Endothelial cell of umbilical vein (primary cell): Measurements from ENCODE around the gene ATXN1. TPM values are rescaled to one million over a fixed set of nuclear protein-coding genes. Genes with fewer than 3 reads are reported as not detected.

ENCODE experiments used
- BruUV-seq: library from RNA; stranded (reverse); fragments of 400-500 nt; replicated peaks from 2 replicates; lab custom pipeline; 2021; lab: Mats Ljungman, UMichigan
- CTCF ChIA-PET: fragments of 300-600, 350-600 bp; sonication (Branson Sonifier 250); formaldehyde crosslinking; loops from one replicate; lab custom pipeline; 2021; ENCODE audit warnings: antibody characterized with exemption, inconsistent platforms; lab: Charles Lee
- POLR2A ChIA-PET: fragments of 300-600, 350-600 bp; sonication (Branson Sonifier 250); formaldehyde crosslinking; loops from one replicate; lab custom pipeline; 2021; ENCODE audit warnings: antibody characterized with exemption, inconsistent platforms; lab: Charles Lee
- DNase-seq: peaks from one replicate; pipeline ENCODE4 v3.0.0-alpha.2; 2011; ENCODE audit warnings: low read depth, low spot score
- FAIRE-seq: peaks from 2 replicates; lab custom pipeline; 2011; peaks lifted over from hg19 to GRCh38; lab: Jason Lieb, UNC
- H2AFZ ChIP-seq: 2 replicates; pipeline ENCODE4 v1.6.0; 2012; ENCODE audit warnings: low read depth, low read length, control low read depth, inconsistent platforms
- H3K27ac ChIP-seq: 2 replicates; pipeline ENCODE4 v1.5.1; 2011; ENCODE audit warnings: low read depth, mild to moderate bottlenecking, control low read depth, low read length, moderate library complexity; ENCODE audit not compliant: insufficient read depth
- H3K27me3 ChIP-seq, 2 experiments: 2 replicates each; pipeline versions ENCODE4 v1.6.0 to v1.6.1; 2011; ENCODE audit warnings: low read length in 2 of 2, mixed read lengths in 1 of 2; ENCODE audit not compliant: control insufficient read depth in 2 of 2, insufficient read depth in 2 of 2
- H3K36me3 ChIP-seq, 2 experiments: 2 replicates in 1 of 2; 3 replicates in 1 of 2; pipeline ENCODE4 v1.5.1; 2011; ENCODE audit warnings: low read length in 2 of 2, mild to moderate bottlenecking in 1 of 2, moderate library complexity in 1 of 2; ENCODE audit not compliant: control insufficient read depth in 2 of 2, insufficient read depth in 2 of 2; ENCODE audit errors: extremely low read depth in 1 of 2
- H3K4me1 ChIP-seq: 3 replicates; pipeline ENCODE4 v1.5.1; 2011; ENCODE audit warnings: mild to moderate bottlenecking, low read length; ENCODE audit not compliant: control insufficient read depth, insufficient read depth; ENCODE audit errors: extremely low read depth
- H3K4me2 ChIP-seq: 2 replicates; pipeline ENCODE4 v1.6.1; 2011; ENCODE audit warnings: low read length, control low read depth, mixed read lengths; ENCODE audit not compliant: insufficient read depth
- H3K4me3 ChIP-seq, 3 experiments: fragments of 200-600 bp in 1 of 3; sonication (generic), shearing (Covaris generic) in 1 of 3; replicated peaks in 1 of 3; 2 replicates each; pipeline ENCODE4 v1.5.1; 2011 to 2016; ENCODE audit warnings: control low read depth in 3 of 3, low read length in 3 of 3, mild to moderate bottlenecking in 2 of 3, inconsistent platforms in 1 of 3, low read depth in 1 of 3, moderate library complexity in 1 of 3; ENCODE audit not compliant: insufficient read depth in 1 of 3
- H3K79me2 ChIP-seq: 2 replicates; pipeline ENCODE4 v1.6.0; 2012; ENCODE audit warnings: low read length, inconsistent platforms; ENCODE audit not compliant: control insufficient read depth, insufficient read depth
- H3K9ac ChIP-seq: replicated peaks from 2 replicates; pipeline ENCODE3; 2011; ENCODE audit warnings: low read length, control low read depth; ENCODE audit not compliant: insufficient read depth; ENCODE audit errors: extremely low read depth
- H3K9me1 ChIP-seq: replicated peaks from 3 replicates; pipeline ENCODE4 v1.6.0; 2011; ENCODE audit warnings: mild to moderate bottlenecking, low read length; ENCODE audit not compliant: control insufficient read depth, insufficient read depth; ENCODE audit errors: extremely low read depth
- H3K9me3 ChIP-seq: replicated peaks from 2 replicates; pipeline ENCODE4 v1.5.1; 2012; ENCODE audit warnings: low read length, inconsistent platforms; ENCODE audit not compliant: control insufficient read depth, insufficient read depth
- H4K20me1 ChIP-seq: replicated peaks from 2 replicates; pipeline ENCODE3; 2011; ENCODE audit warnings: mild to moderate bottlenecking, low read length; ENCODE audit not compliant: control insufficient read depth, insufficient read depth; ENCODE audit errors: extremely low read depth
- FOS ChIP-seq: IDR thresholded peaks from 2 replicates; pipeline ENCODE4 v1.6.1; 2011; ENCODE audit warnings: mild to moderate bottlenecking, low read length, moderate library complexity, borderline replicate concordance; ENCODE audit not compliant: insufficient read depth
- GATA2 ChIP-seq: IDR thresholded peaks from 2 replicates; pipeline ENCODE4 v1.7.0; 2011; ENCODE audit warnings: low read depth, mild to moderate bottlenecking, moderate library complexity, mixed read lengths, low read length; ENCODE audit not compliant: insufficient read length, insufficient read depth
- MAX ChIP-seq: IDR thresholded peaks from 2 replicates; pipeline ENCODE4 v1.6.1; 2011; ENCODE audit not compliant: insufficient read depth, insufficient read length
- POLR2AphosphoS5 ChIP-seq: IDR thresholded peaks from 2 replicates; pipeline ENCODE4 v1.6.1; 2012; ENCODE audit warnings: low read depth, mild to moderate bottlenecking, control low read depth, low read length, moderate library complexity; ENCODE audit not compliant: insufficient read depth
- dilution Hi-C: fragments of 300-500 bp; cut with MboI; formaldehyde crosslinking; loops from one replicate; pipeline ENCODE4 v1.15.0; 2019; ENCODE audit warnings: low sequenced_read_pairs; ENCODE audit not compliant: extremely low pct_ligation_motif_present
- intact Hi-C: fragments of 100-400 bp; cut with micrococcal nuclease; formaldehyde crosslinking; loops from one replicate; pipeline ENCODE4 v1.10.0; 2022
- polyA plus RNA-seq, 4 experiments: library from polyadenylated mRNA; depleted of rRNA in 3 of 4; stranded (reverse) in 3 of 4; unstranded in 1 of 4; fragments of >200 nt; gene quantifications; 2 replicates each; pipeline versions ENCODE4 v1.2.1 to v1.2.3, GENCODE V29; 2011 to 2012; ENCODE audit warnings: missing spikeins in 1 of 4
- total RNA-seq: library from RNA; stranded (reverse); gene quantifications from 2 replicates; pipeline ENCODE4 v1.2.3, GENCODE V29; 2021
- TF ChIP-seq, protein P1 (sequence below), 2 donors: IDR thresholded peaks; 1 replicate in 1 of 2; 2 replicates in 1 of 2; pipeline ENCODE4 v1.5.1; 2011; ENCODE audit warnings: low read length in 2 of 2, mild to moderate bottlenecking in 2 of 2, moderate library complexity in 2 of 2, control low read depth in 1 of 2, inconsistent platforms in 1 of 2, low read depth in 1 of 2; ENCODE audit not compliant: insufficient read depth in 1 of 2; ENCODE audit errors: extremely low read depth in 1 of 2

ATXN1 gene
- total and polyA plus RNA-seq, 2 donors (not counting 3 experiments of a cell fraction or from before 2014, with no cell fraction given) = 16.4 to 33.0 TPM

DNA sequence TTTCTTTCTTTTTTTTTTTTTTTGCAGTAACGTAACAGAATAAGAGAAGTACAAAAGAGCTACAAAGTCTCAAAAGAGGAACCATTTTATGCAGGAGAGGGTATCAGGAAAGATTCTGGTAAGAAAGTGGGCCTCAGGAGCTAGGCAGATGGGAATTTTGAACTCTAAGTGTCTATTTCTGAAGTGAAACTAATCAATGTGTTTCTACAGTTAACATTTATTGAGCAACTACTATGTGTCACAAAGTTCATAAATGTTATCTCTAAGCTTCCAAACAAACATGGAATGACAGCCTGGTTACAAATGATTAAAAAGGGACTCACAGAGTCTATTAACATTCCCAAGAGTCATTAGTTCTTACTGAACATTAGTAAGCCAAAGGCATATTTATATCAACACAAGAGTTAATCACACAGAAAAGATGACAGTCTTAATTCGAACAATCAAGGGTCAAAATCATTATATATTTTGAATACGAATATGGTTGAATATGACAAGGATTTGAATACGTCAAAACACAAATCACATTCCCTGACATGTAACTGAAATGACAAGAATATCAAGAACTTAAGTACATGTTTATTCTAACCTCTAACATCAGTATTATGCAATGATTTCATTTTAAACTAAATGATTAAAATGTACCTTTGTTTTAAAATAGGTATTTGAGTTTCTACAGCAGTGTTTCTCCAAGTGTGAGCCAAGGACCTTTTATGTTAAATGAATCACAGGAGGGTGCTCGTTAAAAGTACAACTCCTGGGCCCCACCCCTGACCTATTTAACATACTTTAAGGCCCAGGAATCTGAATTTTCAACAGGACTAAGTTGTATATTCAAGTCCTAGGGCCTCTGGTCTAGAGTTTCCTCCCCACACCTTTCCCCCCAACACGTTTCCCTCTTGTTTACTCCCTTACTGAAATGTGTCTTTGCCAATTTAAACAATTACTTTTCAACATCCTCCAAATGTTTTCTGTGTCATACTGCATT lies 89.7 kb downstream of the ATXN1 start:
- Histone ChIP-seq H3K9ac (no peak overlapping the region), H3K9me3 (no peaks in the 10 kb centered on the region), H3K4me1 (peaks cover 27% of the 10 kb centered on the region), H3K27me3 (no peaks in the 10 kb centered on the region), H4K20me1 (no peaks in the 10 kb centered on the region), H2AFZ (no peak overlapping the region), H3K27ac (no peak overlapping the region), H3K36me3 (peaks cover 0 to 2% of the 10 kb centered on the region in 2 experiments), H3K4me2 (no peak overlapping the region), H3K79me2 (no peaks in the 10 kb centered on the region), H3K4me3 (no peak overlapping the region), H3K9me1 (no peaks in the 10 kb centered on the region)
- FAIRE-seq = no peak
- TF ChIP-seq POLR2AphosphoS5 = no peak
- TF ChIP-seq FOS = no peak
- no peak for TF ChIP-seq GATA2
- TF ChIP-seq, protein P1, sequence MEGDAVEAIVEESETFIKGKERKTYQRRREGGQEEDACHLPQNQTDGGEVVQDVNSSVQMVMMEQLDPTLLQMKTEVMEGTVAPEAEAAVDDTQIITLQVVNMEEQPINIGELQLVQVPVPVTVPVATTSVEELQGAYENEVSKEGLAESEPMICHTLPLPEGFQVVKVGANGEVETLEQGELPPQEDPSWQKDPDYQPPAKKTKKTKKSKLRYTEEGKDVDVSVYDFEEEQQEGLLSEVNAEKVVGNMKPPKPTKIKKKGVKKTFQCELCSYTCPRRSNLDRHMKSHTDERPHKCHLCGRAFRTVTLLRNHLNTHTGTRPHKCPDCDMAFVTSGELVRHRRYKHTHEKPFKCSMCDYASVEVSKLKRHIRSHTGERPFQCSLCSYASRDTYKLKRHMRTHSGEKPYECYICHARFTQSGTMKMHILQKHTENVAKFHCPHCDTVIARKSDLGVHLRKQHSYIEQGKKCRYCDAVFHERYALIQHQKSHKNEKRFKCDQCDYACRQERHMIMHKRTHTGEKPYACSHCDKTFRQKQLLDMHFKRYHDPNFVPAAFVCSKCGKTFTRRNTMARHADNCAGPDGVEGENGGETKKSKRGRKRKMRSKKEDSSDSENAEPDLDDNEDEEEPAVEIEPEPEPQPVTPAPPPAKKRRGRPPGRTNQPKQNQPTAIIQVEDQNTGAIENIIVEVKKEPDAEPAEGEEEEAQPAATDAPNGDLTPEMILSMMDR (IDR thresholded peaks at IDR 0.05; ENCODE audit: extremely low read depth in 1 of 2, insufficient read depth in 1 of 2, low read depth in 1 of 2, low read length in 2 of 2) = no peak
- TF ChIP-seq MAX = no peak
- BruUV-seq = no TSS peak
- intact Hi-C loops (no loop called here), dilution Hi-C loops (no loop called here)
- CTCF ChIA-PET = interaction anchor here (0.9 kb wide), 1 partner anchor 9 kb away, joined by 3 read pairs; no protein-coding TSS in a partner anchor
- POLR2A ChIA-PET = no interaction called here
- DNase-seq = peak; percentile 30
